A549 (cell line): Measurements from ENCODE around the gene SERTAD2. TPM values are rescaled to one million over a fixed set of nuclear protein-coding genes. Genes with fewer than 3 reads are reported as not detected.
A peak's percentile ranks its signal among the peaks of the same experiment; 100 is the strongest.

Experiments
- ATAC-seq, 2 experiments: fragments of 200-7000 bp in 1 of 2; fragments of >200 bp in 1 of 2; cut with Nextera tagmentation in 1 of 2; cut with Tn5 transposase in 1 of 2; 3 replicates each; pipeline versions ENCODE4 v1.8.0 to v1.9.1; 2018 to 2020; ENCODE audit warnings: mild to moderate bottlenecking in 1 of 2, moderate library complexity in 1 of 2
- CTCF ChIA-PET: fragments of 300-600 bp; sonication (Branson Sonifier 250); formaldehyde crosslinking; extraction: SDS; loops from one replicate; lab custom pipeline; 2021; ENCODE audit warnings: antibody characterized with exemption, inconsistent platforms; lab: Yijun Ruan, JAX
- POLR2A ChIA-PET: fragments of 350-600 bp; formaldehyde crosslinking; extraction: SDS; loops from one replicate; lab custom pipeline; 2021; ENCODE audit warnings: antibody characterized with exemption, inconsistent platforms; lab: Yijun Ruan, JAX
- DNase-seq, 2 experiments: peaks; one replicate each; pipeline versions ENCODE4 v3.0.0 to v3.0.0-alpha.2; 2011 to 2016; ENCODE audit warnings: low read depth in 1 of 2, low spot score in 1 of 2
- FAIRE-seq: peaks from 2 replicates; lab custom pipeline; 2011; peaks lifted over from hg19 to GRCh38; lab: Jason Lieb, UNC
- H3K27ac ChIP-seq, 2 experiments: fragments of >200 bp; sonication (Bioruptor Twin); formaldehyde crosslinking; 3 replicates each; pipeline ENCODE4 v1.5.1; 2016 to 2017
- H3K4me1 ChIP-seq: fragments of >200 bp; sonication (Bioruptor Twin); formaldehyde crosslinking; 3 replicates; pipeline ENCODE4 v1.6.1; 2016
- H3K4me2 ChIP-seq: fragments of >200 bp; sonication (Bioruptor Twin); formaldehyde crosslinking; 3 replicates; pipeline ENCODE4 v1.6.1; 2016
- H3K4me3 ChIP-seq: fragments of >200 bp; sonication (Bioruptor Twin); formaldehyde crosslinking; 3 replicates; pipeline ENCODE4 v1.5.1; 2016
- H3K9me3 ChIP-seq: fragments of >200 bp; sonication (Bioruptor Twin); formaldehyde crosslinking; 3 replicates; pipeline ENCODE4 v1.6.1; 2016
- CBX2 ChIP-seq: fragments of 200-600 bp; sonication (generic); IDR thresholded peaks from 2 replicates; pipeline ENCODE4 v1.6.1; 2016; ENCODE audit warnings: low read depth, mild to moderate bottlenecking, borderline replicate concordance
- CBX8 ChIP-seq: fragments of 200-600 bp; sonication (generic); IDR thresholded peaks from 2 replicates; pipeline ENCODE4 v1.6.1; 2016
- CHD2 ChIP-seq: fragments of 150-350 bp; IDR thresholded peaks from 2 replicates; pipeline ENCODE4 v1.6.1; 2014; ENCODE audit warnings: low read length; ENCODE audit not compliant: partially characterized antibody
- CHD4 ChIP-seq: fragments of 200-600 bp; sonication (generic); IDR thresholded peaks from 2 replicates; pipeline ENCODE4 v1.6.1; 2016; ENCODE audit warnings: antibody characterized with exemption, mild to moderate bottlenecking, borderline replicate concordance
- EHMT2 ChIP-seq: fragments of 200-600 bp; sonication (generic); IDR thresholded peaks from 2 replicates; pipeline ENCODE4 v1.6.1; 2016; ENCODE audit warnings: antibody characterized with exemption, low read depth, mild to moderate bottlenecking, moderate library complexity
- ESRRA ChIP-seq: fragments of 150-350 bp; IDR thresholded peaks from 2 replicates; pipeline ENCODE4 v1.6.1; 2014; ENCODE audit warnings: mild to moderate bottlenecking, low read length, borderline replicate concordance
- FOSL2 ChIP-seq, 2 experiments: fragments of 450-650 bp in 1 of 2; fragments of >200 bp in 1 of 2; sonication (Bioruptor Twin) in 1 of 2; formaldehyde crosslinking; IDR thresholded peaks; 2 replicates each; pipeline versions ENCODE4 v1.5.0 to v1.6.1; 2016 to 2020; ENCODE audit warnings: mild to moderate bottlenecking in 1 of 2, moderate library complexity in 1 of 2
- GATA3 ChIP-seq: IDR thresholded peaks from 2 replicates; pipeline ENCODE4 v1.6.1; 2012; ENCODE audit warnings: borderline replicate concordance
- HDAC2 ChIP-seq: fragments of 200-600 bp; sonication (generic); IDR thresholded peaks from 2 replicates; pipeline ENCODE4 v1.6.1; 2016
- HOXB13 ChIP-seq: fragments of 250-450 bp; sonication (Bioruptor Pico); IDR thresholded peaks from 2 replicates; pipeline ENCODE4 v1.5.0; 2020; ENCODE audit warnings: low read depth, mild to moderate bottlenecking, moderate library complexity
- HOXB5 ChIP-seq: fragments of 250-450 bp; sonication (Bioruptor Pico); IDR thresholded peaks from 2 replicates; pipeline ENCODE4 v1.5.0; 2020; ENCODE audit warnings: mild to moderate bottlenecking, moderate library complexity
- JUNB ChIP-seq: fragments of >200 bp; sonication (Bioruptor Twin); formaldehyde crosslinking; IDR thresholded peaks from 2 replicates; pipeline ENCODE4 v1.6.1; 2016
- KDM1A ChIP-seq: fragments of 200-600 bp; sonication (generic); IDR thresholded peaks from 2 replicates; pipeline ENCODE4 v1.6.1; 2016; ENCODE audit warnings: low read depth, mild to moderate bottlenecking
- MAFK ChIP-seq: fragments of 450-650 bp; IDR thresholded peaks from 2 replicates; pipeline ENCODE4 v1.6.1; 2014; ENCODE audit not compliant: partially characterized antibody
- MAZ ChIP-seq: fragments of 150-350 bp; IDR thresholded peaks from 2 replicates; pipeline ENCODE4 v1.6.1; 2014; ENCODE audit warnings: antibody characterized with exemption, low read depth, low read length, borderline replicate concordance
- MYC ChIP-seq: IDR thresholded peaks from 2 replicates; pipeline ENCODE4 v1.6.1; 2012; ENCODE audit warnings: mild to moderate bottlenecking, inconsistent platforms, low read length, improper control_type of control experiment, borderline replicate concordance
- NPAS2 ChIP-seq: fragments of 250-450 bp; sonication (Bioruptor Pico); IDR thresholded peaks from 2 replicates; pipeline ENCODE4 v1.8.0; 2022; ENCODE audit warnings: mild to moderate bottlenecking, moderate library complexity, borderline replicate concordance
- PHF8 ChIP-seq: fragments of 200-600 bp; sonication (generic); IDR thresholded peaks from 2 replicates; pipeline ENCODE4 v1.6.1; 2016; ENCODE audit warnings: low read depth, mild to moderate bottlenecking, antibody characterized with exemption, moderate library complexity, borderline replicate concordance
- POLR2A ChIP-seq: IDR thresholded peaks from 2 replicates; pipeline ENCODE4 v1.6.1; 2012; ENCODE audit warnings: mild to moderate bottlenecking, low read length
- POLR2AphosphoS2 ChIP-seq: conservative IDR thresholded peaks from 2 replicates; pipeline ENCODE4 v1.6.1; 2012; ENCODE audit warnings: low read length, improper control_type of control experiment, inconsistent platforms
- RARB ChIP-seq: fragments of 250-450 bp; sonication (Bioruptor Pico); IDR thresholded peaks from 2 replicates; pipeline ENCODE4 v1.8.0; 2021; ENCODE audit warnings: mild to moderate bottlenecking, moderate library complexity
- SREBF2 ChIP-seq: fragments of 450-650 bp; IDR thresholded peaks from 2 replicates; pipeline ENCODE4 v1.6.1; 2014; ENCODE audit warnings: mild to moderate bottlenecking, moderate library complexity
- TP53 ChIP-seq: fragments of 250-450 bp; sonication (Bioruptor Pico); IDR thresholded peaks from 2 replicates; pipeline ENCODE4 v1.5.0; 2021; ENCODE audit warnings: mild to moderate bottlenecking, moderate library complexity
- ZC3H11A ChIP-seq: fragments of 450-650 bp; IDR thresholded peaks from 2 replicates; pipeline ENCODE4 v1.6.1; 2014; ENCODE audit warnings: antibody characterized with exemption, mild to moderate bottlenecking
- ZFP36 ChIP-seq: fragments of 450-650 bp; IDR thresholded peaks from 2 replicates; pipeline ENCODE4 v1.6.1; 2014; ENCODE audit warnings: borderline replicate concordance; ENCODE audit not compliant: partially characterized antibody
- WGBS: methylation state at CpG from one replicate; pipeline ENCODE4 v1.1.6; 2017; ENCODE audit errors: missing lambda C conversion rate; 5-methylcytosine and 5-hydroxymethylcytosine counted together
- polyA plus RNA-seq, 4 experiments: library from polyadenylated mRNA; depleted of rRNA in 3 of 4; stranded (reverse); fragments of >200 nt; fragmentation: RNase III in 1 of 4; extraction: RNeasy Plus Mini Kit Qiagen cat#74134 plus additional on column Dnase treatment in 1 of 4; gene quantifications; 2 replicates in 3 of 4; 3 replicates in 1 of 4; pipeline ENCODE4 v1.2.3, GENCODE V29; 2011 to 2017
- TF ChIP-seq, protein P1 (sequence below): fragments of 450-650 bp; IDR thresholded peaks from 2 replicates; pipeline ENCODE4 v1.6.1; 2014; ENCODE audit warnings: antibody characterized with exemption
- TF ChIP-seq, protein P2 (sequence below): IDR thresholded peaks from 2 replicates; pipeline ENCODE4 v1.6.1; 2012
- TF ChIP-seq, protein P3 (sequence below): fragments of >200 bp; sonication (Bioruptor Twin); formaldehyde crosslinking; IDR thresholded peaks from 3 replicates; pipeline ENCODE4 v1.6.1; 2016
- TF ChIP-seq, protein P4 (sequence below): fragments of >200 bp; sonication (Bioruptor Twin); formaldehyde crosslinking; IDR thresholded peaks from 2 replicates; pipeline ENCODE4 v1.6.1; 2016

SERTAD2 gene
- polyA plus RNA-seq, 2 of the 4 experiments (the other 2 are of a cell fraction) = 11.8 TPM

DNA sequence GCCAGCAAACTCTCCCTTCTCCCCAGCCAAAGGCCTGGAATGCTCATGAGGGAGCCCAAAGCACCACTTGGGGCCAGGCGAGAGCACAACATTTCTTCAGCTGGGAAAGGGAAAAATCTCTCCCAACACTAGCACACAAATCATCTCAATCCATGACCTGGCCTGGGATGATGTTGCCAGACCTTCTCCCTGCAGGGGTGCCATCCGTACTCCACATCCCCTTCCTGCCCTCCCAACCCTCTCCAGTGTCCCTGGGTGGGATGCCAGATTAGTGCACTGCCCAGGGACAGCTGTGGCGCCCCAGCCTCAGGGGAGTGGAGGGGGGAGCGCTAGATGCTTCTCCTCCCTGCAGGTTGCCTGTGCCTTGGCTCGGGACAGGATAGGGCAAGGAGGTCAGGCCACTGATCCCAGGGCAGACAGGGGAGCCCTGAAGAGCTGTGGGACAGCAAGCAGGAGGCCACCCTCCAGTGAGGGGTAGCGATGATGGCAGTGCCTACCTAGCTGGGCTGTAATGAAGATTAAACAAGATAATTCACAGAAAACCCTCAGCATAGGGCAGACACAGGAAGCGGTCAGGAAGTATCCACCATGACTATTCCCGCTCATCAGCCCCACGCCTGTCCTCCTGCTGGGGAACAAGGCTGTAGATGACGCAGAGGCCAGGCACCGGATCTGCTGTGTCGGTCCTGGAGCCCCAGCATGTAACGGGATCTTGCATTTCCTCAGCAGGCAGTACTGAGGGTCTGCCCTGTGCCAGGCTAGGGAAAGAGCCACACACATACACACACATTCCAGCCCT is 31.1 kb downstream of the SERTAD2 start:
- no peak for FAIRE-seq

DNA sequence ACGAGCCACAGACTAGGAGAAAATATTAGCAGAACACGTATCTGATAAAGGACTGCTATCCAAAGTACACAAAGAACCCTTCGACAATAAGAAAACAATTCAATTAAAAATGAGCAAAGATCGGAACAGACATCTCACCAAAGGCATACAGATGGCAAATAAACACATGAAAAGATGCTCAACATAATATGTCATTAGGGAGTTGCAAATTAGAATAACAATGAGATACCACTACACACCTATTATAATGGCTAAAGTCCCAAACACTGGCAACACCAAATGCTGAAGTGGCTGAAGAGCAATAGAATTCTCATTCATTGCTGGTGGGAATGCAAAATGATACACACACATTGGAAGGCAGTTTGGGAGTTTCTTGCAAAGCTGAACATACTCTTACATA is 33.1 kb downstream of the SERTAD2 start:
- FAIRE-seq = no peak

More for the DNA sequence above, 31.1 kb downstream of the SERTAD2 start:
- Histone ChIP-seq H3K4me3 (no peak overlapping the region), H3K4me2 (no peak overlapping the region), H3K4me1 (no peaks in the 10 kb centered on the region), H3K27ac (no peak overlapping the region), H3K9me3 (no peaks in the 10 kb centered on the region)
- ATAC-seq = peak in 1 of 2 experiments; percentile 8; a peak in 2 of 6 replicates
- POLR2A ChIA-PET = no interaction called here
- WGBS = 88% methylated on average over 12 of the region's 13 CpGs
- DNase-seq = no peak
- TF ChIP-seq CHD4 = no peak
- TF ChIP-seq POLR2AphosphoS2 = no peak
- no peak for TF ChIP-seq MAFK
- no peak for TF ChIP-seq CBX2
- TF ChIP-seq, protein P1, sequence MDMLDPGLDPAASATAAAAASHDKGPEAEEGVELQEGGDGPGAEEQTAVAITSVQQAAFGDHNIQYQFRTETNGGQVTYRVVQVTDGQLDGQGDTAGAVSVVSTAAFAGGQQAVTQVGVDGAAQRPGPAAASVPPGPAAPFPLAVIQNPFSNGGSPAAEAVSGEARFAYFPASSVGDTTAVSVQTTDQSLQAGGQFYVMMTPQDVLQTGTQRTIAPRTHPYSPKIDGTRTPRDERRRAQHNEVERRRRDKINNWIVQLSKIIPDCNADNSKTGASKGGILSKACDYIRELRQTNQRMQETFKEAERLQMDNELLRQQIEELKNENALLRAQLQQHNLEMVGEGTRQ = no peak
- no peak for TF ChIP-seq JUNB
- TF ChIP-seq, protein P2, sequence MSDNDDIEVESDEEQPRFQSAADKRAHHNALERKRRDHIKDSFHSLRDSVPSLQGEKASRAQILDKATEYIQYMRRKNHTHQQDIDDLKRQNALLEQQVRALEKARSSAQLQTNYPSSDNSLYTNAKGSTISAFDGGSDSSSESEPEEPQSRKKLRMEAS = no peak
- no peak for TF ChIP-seq KDM1A
- TF ChIP-seq HDAC2 = no peak
- TF ChIP-seq CBX8 = no peak
- no peak for TF ChIP-seq GATA3
- TF ChIP-seq MAZ = no peak
- CTCF ChIA-PET = interaction anchor here (0.8 to 6.8 kb wide), 7 partner anchors 9 to 250 kb away, joined by 3 to 69 read pairs (median 7); partner anchors contain the start of gene SERTAD2

More for the DNA sequence above, 33.1 kb downstream of the SERTAD2 start:
- CTCF ChIA-PET = interaction anchor here (1.8 to 6.8 kb wide), 3 partner anchors 12 to 34 kb away, joined by 7 to 69 read pairs (median 11); no protein-coding TSS in a partner anchor
- Histone ChIP-seq H3K4me2 (no peak overlapping the region), H3K4me1 (no peaks in the 10 kb centered on the region), H3K27ac (no peak overlapping the region)
- DNase-seq = no peak
- 82% methylated on average over 4 of the region's 4 CpGs for WGBS
- no peak for TF ChIP-seq HDAC2
- TF ChIP-seq, protein P3, sequence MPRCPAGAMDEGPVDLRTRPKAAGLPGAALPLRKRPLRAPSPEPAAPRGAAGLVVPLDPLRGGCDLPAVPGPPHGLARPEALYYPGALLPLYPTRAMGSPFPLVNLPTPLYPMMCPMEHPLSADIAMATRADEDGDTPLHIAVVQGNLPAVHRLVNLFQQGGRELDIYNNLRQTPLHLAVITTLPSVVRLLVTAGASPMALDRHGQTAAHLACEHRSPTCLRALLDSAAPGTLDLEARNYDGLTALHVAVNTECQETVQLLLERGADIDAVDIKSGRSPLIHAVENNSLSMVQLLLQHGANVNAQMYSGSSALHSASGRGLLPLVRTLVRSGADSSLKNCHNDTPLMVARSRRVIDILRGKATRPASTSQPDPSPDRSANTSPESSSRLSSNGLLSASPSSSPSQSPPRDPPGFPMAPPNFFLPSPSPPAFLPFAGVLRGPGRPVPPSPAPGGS = no peak
- TF ChIP-seq ZFP36 = no peak
- no peak for TF ChIP-seq ZC3H11A
- no peak for TF ChIP-seq NPAS2
- no peak for TF ChIP-seq EHMT2
- no peak for TF ChIP-seq HOXB13 (CRISPR knock-in tag)
- no peak for TF ChIP-seq CHD2
- no peak for TF ChIP-seq PHF8
- no peak for TF ChIP-seq MYC
- no peak for TF ChIP-seq SREBF2
- TF ChIP-seq POLR2A = no peak
- no peak for TF ChIP-seq FOSL2 (IDR thresholded peaks at IDR 0.05)
- no peak for TF ChIP-seq FOSL2 (CRISPR knock-in tag; IDR thresholded peaks at IDR 0.05)
- no peak for TF ChIP-seq TP53 (CRISPR knock-in tag)
- TF ChIP-seq ESRRA = no peak
- no peak for TF ChIP-seq RARB (CRISPR knock-in tag)
- TF ChIP-seq, protein P4, sequence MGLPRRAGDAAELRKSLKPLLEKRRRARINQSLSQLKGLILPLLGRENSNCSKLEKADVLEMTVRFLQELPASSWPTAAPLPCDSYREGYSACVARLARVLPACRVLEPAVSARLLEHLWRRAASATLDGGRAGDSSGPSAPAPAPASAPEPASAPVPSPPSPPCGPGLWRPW = no peak
- TF ChIP-seq HOXB5 (CRISPR knock-in tag) = no peak
- TF ChIP-seq, all 56 proteins: peak for 0
- no peak for ATAC-seq
- no peaks in the 10 kb centered on the region for H3K9me3 ChIP-seq
- POLR2A ChIA-PET = no interaction called here
- H3K4me3 ChIP-seq = no peak overlapping the region
